HepG2 (cell line): ENCODE measurements around the gene ETV5. TPM values are rescaled to one million over a fixed set of nuclear protein-coding genes. Genes with fewer than 3 reads are reported as not detected.

ENCODE experiments used
- ATAC-seq: fragments of 200-7000 bp; cut with Tn5 transposase; 3 replicates; pipeline ENCODE4 v1.9.1; 2020; ENCODE audit warnings: mild to moderate bottlenecking, moderate library complexity
- BruUV-seq: library from RNA; stranded (reverse); fragments of 400-500 nt; replicated peaks from 2 replicates; lab custom pipeline; 2021; lab: Mats Ljungman, UMichigan
- CTCF ChIA-PET: fragments of 300-600 bp; formaldehyde crosslinking; extraction: SDS; loops from one replicate; lab custom pipeline; 2021; ENCODE audit warnings: low total read pairs, inconsistent platforms, low intra/inter-chr PET ratio; lab: Yijun Ruan, JAX
- POLR2A ChIA-PET: fragments of 350-600 bp; sonication (Branson Sonifier 250); formaldehyde crosslinking; loops from one replicate; lab custom pipeline; 2020; ENCODE audit warnings: antibody characterized with exemption, inconsistent platforms; lab: Yijun Ruan, JAX
- DNase-seq: peaks from one replicate; pipeline ENCODE4 v3.0.0-alpha.2; 2015; ENCODE audit warnings: low spot score
- FAIRE-seq: peaks from 3 replicates; lab custom pipeline; 2011; peaks lifted over from hg19 to GRCh38; lab: Jason Lieb, UNC
- H2AFZ ChIP-seq: one replicate; pipeline ENCODE4 v1.6.1; 2011; ENCODE audit warnings: low read length, inconsistent platforms
- H3K27ac ChIP-seq: fragments of 300-600 bp; 3 replicates; pipeline ENCODE4 v1.8.0; 2011; ENCODE audit warnings: mixed run types, mild to moderate bottlenecking, mixed read lengths, low read length, inconsistent platforms; ENCODE audit not compliant: insufficient read depth; ENCODE audit errors: extremely low read length
- H3K27me3 ChIP-seq, 2 experiments: fragments of 200-600 bp in 1 of 2; 2 replicates in 1 of 2; 3 replicates in 1 of 2; pipeline versions ENCODE4 v1.6.0 to v1.8.0; 2011; ENCODE audit warnings: low read length in 2 of 2, mild to moderate bottlenecking in 2 of 2, moderate library complexity in 2 of 2, inconsistent platforms in 1 of 2; ENCODE audit not compliant: insufficient read depth in 2 of 2, control insufficient read depth in 1 of 2
- H3K36me3 ChIP-seq, 2 experiments: fragments of 200-600 bp in 1 of 2; replicated peaks in 1 of 2; 2 replicates in 1 of 2; 3 replicates in 1 of 2; pipeline versions ENCODE4 v1.5.1 to v1.8.0; 2011; ENCODE audit warnings: low read length in 2 of 2, inconsistent platforms in 1 of 2; ENCODE audit not compliant: insufficient read depth in 2 of 2, control insufficient read depth in 1 of 2
- H3K4me1 ChIP-seq: 2 replicates; pipeline ENCODE4 v1.5.1; 2012; ENCODE audit warnings: low read length, inconsistent platforms; ENCODE audit not compliant: insufficient read depth
- H3K4me2 ChIP-seq: 2 replicates; pipeline ENCODE4 v1.6.0; 2011; ENCODE audit warnings: low read depth, low read length, inconsistent platforms
- H3K4me3 ChIP-seq, 3 experiments: fragments of 200-600 bp in 1 of 3; sonication (generic), shearing (Covaris generic) in 1 of 3; replicated peaks in 1 of 3; 2 replicates each; pipeline ENCODE4 v1.5.1; 2011 to 2016; ENCODE audit warnings: low read length in 3 of 3, inconsistent platforms in 2 of 3, low read depth in 2 of 3, mild to moderate bottlenecking in 2 of 3, control low read depth in 1 of 3, mixed read lengths in 1 of 3; ENCODE audit not compliant: insufficient read depth in 1 of 3
- H3K79me2 ChIP-seq: one replicate; pipeline ENCODE4 v1.6.1; 2011; ENCODE audit warnings: low read length, inconsistent platforms; ENCODE audit not compliant: insufficient read depth
- H3K9ac ChIP-seq: 2 replicates; pipeline ENCODE4 v1.6.0; 2011; ENCODE audit warnings: mild to moderate bottlenecking, low read depth, low read length, inconsistent platforms; ENCODE audit not compliant: insufficient read depth
- H3K9me3 ChIP-seq: 2 replicates; pipeline ENCODE4 v1.5.1; 2012; ENCODE audit warnings: mild to moderate bottlenecking, low read length
- H4K20me1 ChIP-seq: 2 replicates; pipeline ENCODE4 v1.6.0; 2011; ENCODE audit warnings: inconsistent platforms, mild to moderate bottlenecking, low read length, moderate library complexity; ENCODE audit not compliant: insufficient read depth
- MAZ ChIP-seq, 2 experiments: sonication (generic) in 1 of 2; formaldehyde crosslinking in 1 of 2; IDR thresholded peaks; 2 replicates each; pipeline versions ENCODE4 v1.5.0 to v1.6.1; 2012 to 2020; ENCODE audit warnings: low read depth in 2 of 2, mild to moderate bottlenecking in 2 of 2, borderline replicate concordance in 1 of 2, improper control_type of control experiment in 1 of 2, low read length in 1 of 2, missing genetic modification reagents in 1 of 2, moderate library complexity in 1 of 2
- RERE ChIP-seq: IDR thresholded peaks from 2 replicates; pipeline ENCODE4 v1.6.1; 2016; ENCODE audit warnings: low read depth, missing genetic modification reagents, missing compliant biosample characterization
- SETDB1 ChIP-seq: sonication (generic); formaldehyde crosslinking; IDR thresholded peaks from 2 replicates; pipeline ENCODE4 v1.5.1; 2020; ENCODE audit warnings: missing genetic modification reagents, mild to moderate bottlenecking, borderline replicate concordance
- TCF12 ChIP-seq, 2 experiments: fragments of 450-650 bp in 1 of 2; sonication (generic) in 1 of 2; formaldehyde crosslinking in 1 of 2; IDR thresholded peaks; 2 replicates each; pipeline versions ENCODE4 v1.6.1 to v1.8.0; 2017 to 2022; ENCODE audit warnings: antibody characterized with exemption in 1 of 2, mild to moderate bottlenecking in 1 of 2, missing genetic modification reagents in 1 of 2, moderate library complexity in 1 of 2
- U2AF1 ChIP-seq: fragments of 200-400 bp; formaldehyde crosslinking; optimal IDR thresholded peaks from 2 replicates; pipeline ENCODE3; 2017; ENCODE audit warnings: mild to moderate bottlenecking, low read depth, low read length
- ZBTB37 ChIP-seq: sonication (generic); formaldehyde crosslinking; IDR thresholded peaks from 2 replicates; pipeline ENCODE4 v1.4.0; 2020; ENCODE audit warnings: mild to moderate bottlenecking, missing genetic modification reagents
- ZNF136 ChIP-seq: sonication (generic); formaldehyde crosslinking; IDR thresholded peaks from 2 replicates; pipeline ENCODE4 v1.8.1; 2022; ENCODE audit warnings: low read depth, mild to moderate bottlenecking, moderate library complexity, missing genetic modification reagents
- ZNF180 ChIP-seq: sonication (generic); formaldehyde crosslinking; IDR thresholded peaks from 2 replicates; pipeline ENCODE4 v1.4.0; 2020; ENCODE audit warnings: low read depth, missing genetic modification reagents, borderline replicate concordance
- ZNF276 ChIP-seq: sonication (generic); formaldehyde crosslinking; IDR thresholded peaks from 2 replicates; pipeline ENCODE4 v1.4.0; 2020; ENCODE audit warnings: mild to moderate bottlenecking, low read depth, missing genetic modification reagents
- ZNF800 ChIP-seq: sonication (generic); formaldehyde crosslinking; IDR thresholded peaks from 2 replicates; pipeline ENCODE4 v1.4.0; 2020; ENCODE audit warnings: missing genetic modification reagents
- WGBS: methylation state at CpG from one replicate; pipeline ENCODE4 v1.1.6; 2017; ENCODE audit warnings: low lambda C conversion rate; 5-methylcytosine and 5-hydroxymethylcytosine counted together
- in situ Hi-C: cut with HindIII; loops from 2 replicates; pipeline ENCODE4 v1.10.0; 2017; ENCODE audit warnings: low pct_unique_long_range_greater_than_20kb; ENCODE audit not compliant: extremely low pct_ligation_motif_present
- intact Hi-C: fragments of 100-400 bp; cut with micrococcal nuclease; formaldehyde crosslinking; loops from one replicate; pipeline ENCODE4 v1.10.0; 2022; ENCODE audit not compliant: unreplicated experiment
- polyA plus RNA-seq, 8 experiments: library from polyadenylated mRNA; depleted of rRNA in 3 of 8; stranded (reverse) in 7 of 8; unstranded in 1 of 8; fragments of >200 nt; fragmentation: Illumina TruSeq in 4 of 8; extraction: Trizol in 4 of 8; gene quantifications; 2 replicates each; pipeline versions ENCODE4 v1.2.1 to v1.2.3, GENCODE V29; 2011 to 2016; ENCODE audit warnings: low read depth in 4 of 8, missing spikeins in 1 of 8, mixed read lengths in 1 of 8; ENCODE audit not compliant: insufficient read depth in 1 of 8
- total RNA-seq, 5 experiments: library from RNA; depleted of rRNA; stranded (reverse); fragments of >200 nt; fragmentation: Illumina TruSeq; extraction: Trizol; gene quantifications; 2 replicates each; pipeline ENCODE4 v1.2.3, GENCODE V29; 2016; ENCODE audit warnings: low read depth in 1 of 5

Gene ETV5
- total and polyA plus RNA-seq, 2 of the 13 experiments (the other 11 are each of a cell fraction or from before 2014, with no cell fraction given) = 52.9 to 57.2 TPM

GRCh38 chr3:186002884-186003472 lies 105.9 kb downstream of the ETV5 start (continued):
- TF ChIP-seq SETDB1 (CRISPR knock-in tag) = no peak
- TF ChIP-seq ZNF800 (CRISPR knock-in tag) = no peak
- no peak for TF ChIP-seq ZBTB37 (CRISPR knock-in tag)
- no peak for TF ChIP-seq ZNF276 (CRISPR knock-in tag)
- no peak for TF ChIP-seq ZNF180 (CRISPR knock-in tag)
- no peak for TF ChIP-seq ZNF136

- no peaks in the 10 kb centered on the region for H3K27me3 ChIP-seq
- no peaks in the 10 kb centered on the region for H4K20me1 ChIP-seq
- no TSS peak for BruUV-seq
- no peak overlapping the region for H3K27ac ChIP-seq
- in situ Hi-C loops = no loop called here
- ChIA-PET CTCF (no interaction called here), POLR2A (no interaction called here)
- H3K4me1 ChIP-seq = no peaks in the 10 kb centered on the region
- no peak overlapping the region for H3K9ac ChIP-seq
- 5% methylated on average over 2 of the region's 2 CpGs for WGBS
- H3K4me3 ChIP-seq = no peak overlapping the region
- DNase-seq = no peak
- intact Hi-C loops = loop anchor here (2.0 kb wide), 1 partner anchor 43 kb away; no protein-coding TSS in a partner anchor
- H3K79me2 ChIP-seq = no peaks in the 10 kb centered on the region
- no peaks in the 10 kb centered on the region for H3K36me3 ChIP-seq
- H2AFZ ChIP-seq = no peak overlapping the region
- no peak for FAIRE-seq
- no peaks in the 10 kb centered on the region for H3K9me3 ChIP-seq
- H3K4me2 ChIP-seq = no peak overlapping the region
- ATAC-seq = no peak
- TF ChIP-seq RERE (CRISPR knock-in tag) = no peak
- TF ChIP-seq U2AF1 = no peak
- no peak for TF ChIP-seq MAZ (IDR thresholded peaks at IDR 0.05; ENCODE audit: borderline replicate concordance, low read depth, low read length)
- no peak for TF ChIP-seq MAZ (CRISPR knock-in tag; IDR thresholded peaks at IDR 0.05; ENCODE audit: low read depth)
- TF ChIP-seq TCF12 (IDR thresholded peaks at IDR 0.05) = no peak
- TF ChIP-seq TCF12 (CRISPR knock-in tag; IDR thresholded peaks at IDR 0.05) = no peak
Measured at GRCh38 chr3:186001842-186002241, 107.0 kb downstream of the ETV5 start.
